ENCODE measurements around the gene CEP170.

CEP170 gene

GRCh38 chr1:243246916-243247315 is 8.2 kb downstream of the CEP170 start:
- ATAC-seq (ENCODE audit: low read depth): no peak
- TF ChIP-seq, protein P1, sequence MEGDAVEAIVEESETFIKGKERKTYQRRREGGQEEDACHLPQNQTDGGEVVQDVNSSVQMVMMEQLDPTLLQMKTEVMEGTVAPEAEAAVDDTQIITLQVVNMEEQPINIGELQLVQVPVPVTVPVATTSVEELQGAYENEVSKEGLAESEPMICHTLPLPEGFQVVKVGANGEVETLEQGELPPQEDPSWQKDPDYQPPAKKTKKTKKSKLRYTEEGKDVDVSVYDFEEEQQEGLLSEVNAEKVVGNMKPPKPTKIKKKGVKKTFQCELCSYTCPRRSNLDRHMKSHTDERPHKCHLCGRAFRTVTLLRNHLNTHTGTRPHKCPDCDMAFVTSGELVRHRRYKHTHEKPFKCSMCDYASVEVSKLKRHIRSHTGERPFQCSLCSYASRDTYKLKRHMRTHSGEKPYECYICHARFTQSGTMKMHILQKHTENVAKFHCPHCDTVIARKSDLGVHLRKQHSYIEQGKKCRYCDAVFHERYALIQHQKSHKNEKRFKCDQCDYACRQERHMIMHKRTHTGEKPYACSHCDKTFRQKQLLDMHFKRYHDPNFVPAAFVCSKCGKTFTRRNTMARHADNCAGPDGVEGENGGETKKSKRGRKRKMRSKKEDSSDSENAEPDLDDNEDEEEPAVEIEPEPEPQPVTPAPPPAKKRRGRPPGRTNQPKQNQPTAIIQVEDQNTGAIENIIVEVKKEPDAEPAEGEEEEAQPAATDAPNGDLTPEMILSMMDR (IDR thresholded peaks at IDR 0.05; ENCODE audit: poor library complexity, severe bottlenecking): no peak
- no peaks in the 10 kb centered on the region for H3K9me3 ChIP-seq (ENCODE audit: severe bottlenecking)
- peaks cover 8% of the 10 kb centered on the region; the same call in 1 of the 2 replicates for H3K36me3 ChIP-seq (ENCODE audit: low read depth)
- no peak overlapping the region for H3K4me3 ChIP-seq (ENCODE audit: severe bottlenecking)
- peaks cover 8% of the 10 kb centered on the region for H3K4me1 ChIP-seq (ENCODE audit: insufficient read depth, poor library complexity, severe bottlenecking)
- no peaks in the 10 kb centered on the region for H3K27me3 ChIP-seq (ENCODE audit: insufficient read depth, poor library complexity, severe bottlenecking)
- H3K27ac ChIP-seq (ENCODE audit: poor library complexity, severe bottlenecking): no peak overlapping the region
- no peak for DNase-seq (ENCODE audit: low spot score)

- ATAC-seq (ENCODE audit: low read depth): no peak
- Histone ChIP-seq H3K4me1 (ENCODE audit: insufficient read depth, poor library complexity, severe bottlenecking) (no peaks in the 10 kb centered on the region), H3K9me3 (ENCODE audit: severe bottlenecking) (no peaks in the 10 kb centered on the region), H3K27me3 (ENCODE audit: insufficient read depth, poor library complexity, severe bottlenecking) (no peaks in the 10 kb centered on the region), H3K36me3 (ENCODE audit: low read depth) (peaks cover 5% of the 10 kb centered on the region; the same call in 1 of the 2 replicates), H3K4me3 (ENCODE audit: severe bottlenecking) (no peak overlapping the region), H3K27ac (ENCODE audit: poor library complexity, severe bottlenecking) (no peak overlapping the region)
- TF ChIP-seq, protein P1 (IDR thresholded peaks at IDR 0.05; ENCODE audit: poor library complexity, severe bottlenecking): no peak
- no peak for DNase-seq (ENCODE audit: low spot score)
Measured at GRCh38 chr1:243244432-243244841, 10.6 kb downstream of the CEP170 start.

GRCh38 chr1:243236604-243237252 is 18.4 kb downstream of the CEP170 start:
- Histone ChIP-seq H3K27me3 (ENCODE audit: insufficient read depth, poor library complexity, severe bottlenecking) (no peaks in the 10 kb centered on the region), H3K27ac (ENCODE audit: poor library complexity, severe bottlenecking) (no peak overlapping the region), H3K4me3 (ENCODE audit: severe bottlenecking) (no peak overlapping the region), H3K9me3 (ENCODE audit: severe bottlenecking) (peaks cover under 1% of the 10 kb centered on the region), H3K4me1 (ENCODE audit: insufficient read depth, poor library complexity, severe bottlenecking) (no peaks in the 10 kb centered on the region), H3K36me3 (ENCODE audit: low read depth) (peaks cover 12% of the 10 kb centered on the region; the same call in 1 of the 2 replicates)
- no peak for ATAC-seq (ENCODE audit: low read depth)
- DNase-seq (ENCODE audit: low spot score): no peak
- TF ChIP-seq, protein P1 (IDR thresholded peaks at IDR 0.05; ENCODE audit: poor library complexity, severe bottlenecking): no peak

DNA sequence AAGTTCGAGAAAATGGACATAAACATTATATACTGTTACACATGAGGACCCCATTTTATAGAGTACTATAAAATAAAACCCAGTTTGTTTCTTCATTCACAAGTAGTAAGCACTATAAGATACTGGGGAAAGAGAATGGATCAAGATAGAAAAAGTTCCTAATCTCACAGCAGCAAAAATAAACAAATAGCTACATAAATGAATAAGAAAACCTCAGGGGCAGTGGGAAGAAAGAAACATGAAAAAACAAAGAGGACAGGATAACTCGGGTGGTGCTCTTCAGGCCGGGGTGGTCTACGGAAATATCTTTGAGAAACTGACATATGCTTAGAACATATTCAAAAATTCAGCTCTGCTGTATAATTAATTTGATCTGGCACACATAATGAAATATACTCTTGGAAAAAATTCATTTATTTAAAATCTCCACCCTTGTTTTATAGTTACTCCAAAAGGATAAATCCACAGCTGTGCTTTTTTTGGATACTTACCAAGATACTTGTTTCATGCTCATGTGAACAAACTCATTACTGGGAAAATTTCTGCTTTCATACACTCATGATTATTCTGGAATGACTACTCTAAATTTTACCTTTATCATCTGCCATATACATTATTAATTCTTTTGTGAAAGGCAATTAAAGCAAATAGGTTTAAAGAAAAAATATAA is 20.0 kb downstream of the CEP170 start:
- Histone ChIP-seq H3K27ac (ENCODE audit: poor library complexity, severe bottlenecking) (no peak overlapping the region), H3K27me3 (ENCODE audit: insufficient read depth, poor library complexity, severe bottlenecking) (no peaks in the 10 kb centered on the region), H3K36me3 (ENCODE audit: low read depth) (peaks cover 19% of the 10 kb centered on the region; the same call in 1 of the 2 replicates), H3K4me1 (ENCODE audit: insufficient read depth, poor library complexity, severe bottlenecking) (no peaks in the 10 kb centered on the region), H3K9me3 (ENCODE audit: severe bottlenecking) (peaks cover 5% of the 10 kb centered on the region), H3K4me3 (ENCODE audit: severe bottlenecking) (no peak overlapping the region)
- TF ChIP-seq, protein P1 (IDR thresholded peaks at IDR 0.05; ENCODE audit: poor library complexity, severe bottlenecking): no peak
- no peak for DNase-seq (ENCODE audit: low spot score)
- no peak for ATAC-seq (ENCODE audit: low read depth)

DNA sequence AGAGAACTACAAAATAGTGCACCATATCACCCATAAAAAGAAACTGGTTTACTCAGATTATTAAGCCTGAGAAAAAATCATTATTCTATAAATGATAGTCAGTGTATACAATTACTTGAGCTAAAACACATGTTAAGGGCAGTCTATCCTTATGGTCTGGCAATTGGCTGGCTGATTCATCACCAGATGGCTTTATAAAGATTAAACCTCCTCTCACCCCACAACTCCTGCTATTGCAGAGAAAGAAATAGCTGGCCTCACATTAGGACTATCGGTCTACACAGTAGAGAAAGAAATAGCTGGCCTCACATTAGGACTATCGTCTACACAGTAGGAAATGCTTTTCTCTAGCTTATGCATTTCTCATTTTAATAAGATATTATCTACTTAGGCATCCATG is 21.2 kb downstream of the CEP170 start:
- Histone ChIP-seq H3K4me3 (ENCODE audit: severe bottlenecking) (no peak overlapping the region), H3K36me3 (ENCODE audit: low read depth) (peaks cover 19% of the 10 kb centered on the region; the same call in 1 of the 2 replicates), H3K9me3 (ENCODE audit: severe bottlenecking) (peaks cover 5% of the 10 kb centered on the region), H3K27me3 (ENCODE audit: insufficient read depth, poor library complexity, severe bottlenecking) (no peaks in the 10 kb centered on the region), H3K27ac (ENCODE audit: poor library complexity, severe bottlenecking) (no peak overlapping the region), H3K4me1 (ENCODE audit: insufficient read depth, poor library complexity, severe bottlenecking) (no peaks in the 10 kb centered on the region)
- TF ChIP-seq, protein P1 (IDR thresholded peaks at IDR 0.05; ENCODE audit: poor library complexity, severe bottlenecking): no peak
- DNase-seq (ENCODE audit: low spot score) (no peak), ATAC-seq (ENCODE audit: low read depth) (no peak)
